Erythroblast (primary cell): Measurements from ENCODE around the gene COL6A3.
"Not testable (repeated sequence)": the region's sequence is repeated elsewhere in the genome, so short reads cannot be mapped to it uniquely, and the experiment has no call there.

ENCODE experiments used
- DNase-seq, 2 experiments: peaks; one replicate each; lab custom pipeline; 2025; lab: John Stamatoyannopoulos, UW
- GATA1 ChIP-seq: IDR thresholded peaks from 2 replicates; pipeline ENCODE4 v1.6.1; 2011; ENCODE audit warnings: low read depth, mild to moderate bottlenecking, control low read depth, low read length, moderate library complexity
- POLR2A ChIP-seq: IDR thresholded peaks from 2 replicates; pipeline ENCODE4 v1.6.1; 2011; ENCODE audit warnings: mild to moderate bottlenecking, low read length

The COL6A3 gene

GRCh38 chr2:237412988-237413776 lies 782 bp downstream of the COL6A3 start:
- TF ChIP-seq GATA1 (no peak), POLR2A (no peak)
- no peak for DNase-seq

GRCh38 chr2:237412646-237412987 lies 1.3 kb downstream of the COL6A3 start:
- DNase-seq = no peak
- TF ChIP-seq POLR2A = no peak

GRCh38 chr2:237411683-237412423 lies 2.1 kb downstream of the COL6A3 start:
- TF ChIP-seq POLR2A (no peak), GATA1 (no peak)
- no peak for DNase-seq

- DNase-seq = no peak
- TF ChIP-seq GATA1 = no peak
- no peak for TF ChIP-seq POLR2A
These were observed 2.8 kb downstream of the COL6A3 start for GRCh38 chr2:237411092-237411601.

GRCh38 chr2:237409263-237409662 lies 4.7 kb downstream of the COL6A3 start:
- DNase-seq = not testable (repeated sequence)

- TF ChIP-seq GATA1 = no peak
- TF ChIP-seq POLR2A = no peak
- DNase-seq = no peak
These were observed 5.5 kb downstream of the COL6A3 start for GRCh38 chr2:237408335-237409000.

GRCh38 chr2:237407700-237408099 lies 6.3 kb downstream of the COL6A3 start:
- TF ChIP-seq GATA1 = no peak
- TF ChIP-seq POLR2A = no peak
- DNase-seq = no peak

GRCh38 chr2:237406371-237406895 lies 7.5 kb downstream of the COL6A3 start:
- DNase-seq = no peak
- TF ChIP-seq GATA1 (no peak), POLR2A (no peak)

GRCh38 chr2:237405605-237406004 lies 8.4 kb downstream of the COL6A3 start:
- no peak for DNase-seq

GRCh38 chr2:237405006-237405559 lies 8.9 kb downstream of the COL6A3 start:
- DNase-seq = no peak
- no peak for TF ChIP-seq POLR2A
- TF ChIP-seq GATA1 = no peak

More at GRCh38 chr2:237405605-237406004, 8.4 kb downstream of the COL6A3 start:
- TF ChIP-seq POLR2A (no peak), GATA1 (no peak)

GRCh38 chr2:237404413-237404812 lies 9.6 kb downstream of the COL6A3 start:
- DNase-seq = no peak
- TF ChIP-seq GATA1 (no peak), POLR2A (no peak)

- TF ChIP-seq POLR2A (no peak), GATA1 (no peak)
- DNase-seq = no peak
These were observed 10.7 kb downstream of the COL6A3 start for GRCh38 chr2:237403024-237403882.

- DNase-seq = no peak
- no peak for TF ChIP-seq GATA1
These were observed 13.8 kb downstream of the COL6A3 start for GRCh38 chr2:237400199-237400598.
